GM12878 (cell line): ENCODE results near the gene TUBA4B. TPM values are rescaled to one million over a fixed set of nuclear protein-coding genes. Genes with fewer than 3 reads are reported as not detected.

Source experiments
- ATAC-seq: fragments of 200-7000 bp; cut with Tn5 transposase; 3 replicates; pipeline ENCODE4 v1.9.1; 2020; ENCODE audit warnings: mild to moderate bottlenecking, moderate library complexity
- BruUV-seq: library from RNA; stranded (reverse); fragments of 400-500 nt; replicated peaks from 2 replicates; lab custom pipeline; 2021; lab: Mats Ljungman, UMichigan
- CTCF ChIA-PET: fragments of 300-600 bp; sonication (Branson Sonifier 250); formaldehyde crosslinking; extraction: SDS; loops from one replicate; lab custom pipeline; 2021; ENCODE audit warnings: inconsistent platforms; lab: Yijun Ruan, JAX
- POLR2A ChIA-PET: fragments of 350-600 bp; formaldehyde crosslinking; extraction: SDS; loops from one replicate; lab custom pipeline; 2021; ENCODE audit warnings: inconsistent platforms; lab: Charles Lee
- RAD21 ChIA-PET: fragments of 300-600 bp; sonication (Branson Sonifier 250); formaldehyde crosslinking; loops from one replicate; lab custom pipeline; 2023; ENCODE audit warnings: antibody characterized with exemption; ENCODE audit not compliant: unreplicated experiment; lab: Charles Lee
- SMC1A ChIA-PET: fragments of 300-600 bp; sonication (Branson Sonifier 250); formaldehyde crosslinking; loops from one replicate; lab custom pipeline; 2023; ENCODE audit not compliant: unreplicated experiment, uncharacterized antibody; lab: Charles Lee
- DNase-seq: peaks from one replicate; pipeline ENCODE4 v3.0.0-alpha.2; 2011; ENCODE audit warnings: low read depth, low spot score
- FAIRE-seq: peaks from 3 replicates; lab custom pipeline; 2011; peaks lifted over from hg19 to GRCh38; lab: Jason Lieb, UNC
- H2AFZ ChIP-seq: 2 replicates; pipeline ENCODE4 v1.6.0; 2011; ENCODE audit warnings: low read depth, low read length, control low read depth; ENCODE audit not compliant: control insufficient read depth
- H3K27ac ChIP-seq: 2 replicates; pipeline ENCODE4 v1.5.1; 2011; ENCODE audit warnings: control low read depth; ENCODE audit not compliant: control insufficient read depth, insufficient read depth
- H3K27me3 ChIP-seq, 2 experiments: replicated peaks in 1 of 2; 2 replicates each; pipeline versions ENCODE4 v1.6.0 to v1.6.1; 2011; ENCODE audit warnings: low read length in 1 of 2; ENCODE audit not compliant: control insufficient read depth in 2 of 2, insufficient read depth in 2 of 2
- H3K36me3 ChIP-seq, 2 experiments: 2 replicates each; pipeline ENCODE4 v1.5.1; 2011; ENCODE audit warnings: low read length in 1 of 2; ENCODE audit not compliant: control insufficient read depth in 2 of 2, insufficient read depth in 2 of 2
- H3K4me1 ChIP-seq: 2 replicates; pipeline ENCODE4 v1.6.1; 2011; ENCODE audit warnings: mild to moderate bottlenecking, low read length, moderate library complexity, mixed read lengths; ENCODE audit not compliant: control insufficient read depth, insufficient read depth
- H3K4me2 ChIP-seq: 2 replicates; pipeline ENCODE4 v1.6.0; 2011; ENCODE audit warnings: control low read depth; ENCODE audit not compliant: control insufficient read depth, insufficient read depth
- H3K4me3 ChIP-seq: fragments of 200-600 bp; sonication (generic); 2 replicates; pipeline ENCODE4 v1.5.1; 2016
- H3K79me2 ChIP-seq: 2 replicates; pipeline ENCODE4 v1.6.0; 2011; ENCODE audit warnings: low read length; ENCODE audit not compliant: control insufficient read depth, insufficient read depth
- H3K9ac ChIP-seq: 2 replicates; pipeline ENCODE4 v1.8.0; 2011; ENCODE audit warnings: low read length, control low read depth, mixed read lengths; ENCODE audit not compliant: control insufficient read depth, insufficient read depth
- H3K9me3 ChIP-seq: replicated peaks from 3 replicates; pipeline ENCODE4 v1.5.1; 2011; ENCODE audit warnings: mild to moderate bottlenecking, low read length; ENCODE audit not compliant: control insufficient read depth, insufficient read depth
- H4K20me1 ChIP-seq: 2 replicates; pipeline ENCODE4 v1.6.0; 2011; ENCODE audit not compliant: control insufficient read depth, insufficient read depth
- CREB1 ChIP-seq: IDR thresholded peaks from 2 replicates; pipeline ENCODE4 v1.6.1; 2012; ENCODE audit warnings: low read depth, mild to moderate bottlenecking, inconsistent platforms
- PAX5 ChIP-seq: IDR thresholded peaks from 2 replicates; pipeline ENCODE4 v1.6.1; 2011; ENCODE audit warnings: low read depth, low read length, borderline replicate concordance
- RAD21 ChIP-seq: IDR thresholded peaks from 2 replicates; pipeline ENCODE4 v1.6.1; 2011; ENCODE audit warnings: mild to moderate bottlenecking, low read depth, low read length, moderate library complexity; ENCODE audit not compliant: insufficient read depth
- SUPT20H ChIP-seq: IDR thresholded peaks from 2 replicates; pipeline ENCODE4 v1.6.1; 2011; ENCODE audit warnings: low read depth, mild to moderate bottlenecking, low read length, moderate library complexity, borderline replicate concordance; ENCODE audit not compliant: control insufficient read depth
- TCF3 ChIP-seq: IDR thresholded peaks from 2 replicates; pipeline ENCODE4 v1.6.1; 2012; ENCODE audit warnings: low read depth, mild to moderate bottlenecking, low read length, borderline replicate concordance; ENCODE audit not compliant: insufficient read depth
- ZNF384 ChIP-seq: IDR thresholded peaks from 2 replicates; pipeline ENCODE4 v1.6.1; 2012; ENCODE audit warnings: low read depth, mild to moderate bottlenecking, low read length, improper control_type of control experiment, borderline replicate concordance
- ZNF622 ChIP-seq: fragments of 450-650 bp; IDR thresholded peaks from 2 replicates; pipeline ENCODE4 v1.6.1; 2017; ENCODE audit warnings: mild to moderate bottlenecking, inconsistent platforms
- WGBS: methylation state at CpG from one replicate; pipeline ENCODE4 v1.1.6; 2016; ENCODE audit warnings: low lambda C conversion rate; ENCODE audit not compliant: insufficient replicate concordance, insufficient coverage; ENCODE audit errors: missing lambda C conversion rate; 5-methylcytosine and 5-hydroxymethylcytosine counted together
- in situ Hi-C: fragments of 300-500 bp; cut with MboI; formaldehyde crosslinking; loops from 9 replicates; pipeline ENCODE4 v1.14.3; 2018; ENCODE audit warnings: mixed read lengths
- intact Hi-C: fragments of 100-400 bp; cut with micrococcal nuclease; formaldehyde crosslinking; loops from one replicate; pipeline ENCODE4 v1.14.2; 2022; ENCODE audit not compliant: unreplicated experiment
- polyA plus RNA-seq, 11 experiments: library from polyadenylated mRNA; depleted of rRNA in 4 of 11; unstranded in 6 of 11; stranded (reverse) in 5 of 11; fragments of >200 nt; fragmentation: Nextera tagmentation in 4 of 11; fragmentation: Illumina TruSeq in 1 of 11; extraction: Ambion mirVana in 4 of 11; extraction: Trizol in 1 of 11; gene quantifications; 1 replicate in 1 of 11; 2 replicates in 10 of 11; pipeline versions ENCODE4 v1.2.1 to v1.2.3, GENCODE V29; 2011 to 2016; ENCODE audit warnings: inconsistent platforms in 2 of 11, missing spikeins in 2 of 11, low read depth in 1 of 11
- total RNA-seq, 4 experiments: library from RNA; depleted of rRNA in 3 of 4; stranded (reverse); fragments of >200 nt in 3 of 4; fragmentation: Illumina TruSeq in 1 of 4; extraction: Trizol in 1 of 4; gene quantifications; 2 replicates each; pipeline versions ENCODE4 v1.2.1 to v1.2.3, GENCODE V29; 2013 to 2021

Gene TUBA4B
- total and polyA plus RNA-seq, 10 of the 15 experiments (the other 5 are each of a cell fraction or from before 2014, with no cell fraction given), result 0.07 TPM; not detected in 9

GRCh38 chr2:219296142-219296541, 43.1 kb downstream of the TUBA4B start:
- H3K9ac ChIP-seq, result no peak overlapping the region
- ChIA-PET POLR2A (interaction anchor here (1.7 to 3.7 kb wide), 7 partner anchors 18 to 137 kb away, joined by 8 to 50 read pairs (median 12); partner anchors contain the start of genes CNPPD1, DNAJB2, GLB1L and NHEJ1), SMC1A (interaction anchor here (0.7 to 6.0 kb wide), 9 partner anchors 16 to 142 kb away, joined by 3 to 96 read pairs (median 11); partner anchors contain the start of genes DNAJB2, GLB1L, NHEJ1 and SLC23A3), CTCF (interaction anchor here (1.1 to 10.9 kb wide), 25 partner anchors 9 to 316 kb away, joined by 3 to 257 read pairs (median 10); partner anchors contain the start of genes ANKZF1, ATG9A, CNPPD1 and DNAJB2), RAD21 (interaction anchor here (1.3 to 6.5 kb wide), 7 partner anchors 17 to 141 kb away, joined by 4 to 78 read pairs (median 25); partner anchors contain the start of genes CNPPD1, DNAJB2, NHEJ1 and SLC23A3)
- 62% methylated on average over 14 of the region's 14 CpGs for WGBS
- H3K4me3 ChIP-seq, result no peak overlapping the region
- H4K20me1 ChIP-seq, result no peaks in the 10 kb centered on the region
- H3K4me2 ChIP-seq, result no peak overlapping the region
- no peaks in the 10 kb centered on the region for H3K36me3 ChIP-seq
- no peak overlapping the region for H3K27ac ChIP-seq
- TF ChIP-seq ZNF622, result no peak
- no peak for TF ChIP-seq RAD21
- no peak for TF ChIP-seq PAX5
- TF ChIP-seq ZNF384, result no peak
- no peak for TF ChIP-seq CREB1
- no peak for TF ChIP-seq TCF3
- no peak for TF ChIP-seq SUPT20H
- BruUV-seq, result no TSS peak
- DNase-seq, result no peak
- no peaks in the 10 kb centered on the region for H3K79me2 ChIP-seq
- no peak for FAIRE-seq
- no peak for ATAC-seq
- H3K9me3 ChIP-seq, result no peaks in the 10 kb centered on the region
- in situ Hi-C loops (loop anchor here (5.0 kb wide), 2 partner anchors 139 to 239 kb away; no protein-coding TSS in a partner anchor), intact Hi-C loops (loop anchor here (5.0 kb wide), 2 partner anchors 119 to 239 kb away; partner anchors contain the start of genes CNPPD1 and RETREG2)
- no peak overlapping the region for H2AFZ ChIP-seq
- peaks cover 0 to 6% of the 10 kb centered on the region in 2 experiments; a peak in 1 of 4 replicates for H3K27me3 ChIP-seq
- peaks cover 8% of the 10 kb centered on the region for H3K4me1 ChIP-seq
